Measurements from ENCODE around the gene LYRM2. TPM values are rescaled to one million over a fixed set of nuclear protein-coding genes. Genes with fewer than 3 reads are reported as not detected.
A peak's percentile ranks its signal among the peaks of the same experiment; 100 is the strongest.

The LYRM2 gene
- total and polyA plus RNA-seq, 2 experiments from 2014 or later: 14.1 to 59.5 TPM

GRCh38 chr6:89583559-89583958, 55.0 kb downstream of the LYRM2 start:
- DNase-seq (ENCODE audit: low read depth in 1 of 2, low spot score in 1 of 2): no peak
- no peaks in the 10 kb centered on the region for H3K9me3 ChIP-seq (ENCODE audit: low read depth)
- no peaks in the 10 kb centered on the region for H3K36me3 ChIP-seq
- TF ChIP-seq CTCF (IDR thresholded peaks at IDR 0.05; ENCODE audit: low read depth, low read length): no peak
- H3K4me3 ChIP-seq: no peak overlapping the region
- no peak overlapping the region for H3K27ac ChIP-seq
- H3K4me1 ChIP-seq (ENCODE audit: low read depth): peaks cover 5% of the 10 kb centered on the region
- H3K27me3 ChIP-seq: no peaks in the 10 kb centered on the region

GRCh38 chr6:89582669-89583325, 55.8 kb downstream of the LYRM2 start:
- H3K27ac ChIP-seq: no peak overlapping the region
- no peaks in the 10 kb centered on the region for H3K27me3 ChIP-seq

GRCh38 chr6:89581689-89582088, 56.9 kb downstream of the LYRM2 start:
- no peak for TF ChIP-seq CTCF (IDR thresholded peaks at IDR 0.05; ENCODE audit: low read depth, low read length)
- no peaks in the 10 kb centered on the region for H3K36me3 ChIP-seq
- no peaks in the 10 kb centered on the region for H3K27me3 ChIP-seq

More at GRCh38 chr6:89582669-89583325, 55.8 kb downstream of the LYRM2 start:
- H3K4me3 ChIP-seq: no peak overlapping the region
- no peaks in the 10 kb centered on the region for H3K9me3 ChIP-seq (ENCODE audit: low read depth)
- no peak for TF ChIP-seq CTCF (IDR thresholded peaks at IDR 0.05; ENCODE audit: low read depth, low read length)
- no peak for DNase-seq (ENCODE audit: low read depth in 1 of 2, low spot score in 1 of 2)
- no peaks in the 10 kb centered on the region for H3K36me3 ChIP-seq
- H3K4me1 ChIP-seq (ENCODE audit: low read depth): peaks cover 5% of the 10 kb centered on the region

GRCh38 chr6:89580997-89581666, 57.4 kb downstream of the LYRM2 start:
- no peaks in the 10 kb centered on the region for H3K9me3 ChIP-seq (ENCODE audit: low read depth)
- no peak overlapping the region for H3K4me3 ChIP-seq
- no peak overlapping the region for H3K27ac ChIP-seq
- no peaks in the 10 kb centered on the region for H3K36me3 ChIP-seq
- no peak for DNase-seq (ENCODE audit: low read depth in 1 of 2, low spot score in 1 of 2)
- H3K27me3 ChIP-seq: no peaks in the 10 kb centered on the region
- TF ChIP-seq CTCF (IDR thresholded peaks at IDR 0.05; ENCODE audit: low read depth, low read length): no peak
- H3K4me1 ChIP-seq (ENCODE audit: low read depth): peaks cover 5% of the 10 kb centered on the region

More at GRCh38 chr6:89581689-89582088, 56.9 kb downstream of the LYRM2 start:
- H3K9me3 ChIP-seq (ENCODE audit: low read depth): no peaks in the 10 kb centered on the region
- peaks cover 5% of the 10 kb centered on the region for H3K4me1 ChIP-seq (ENCODE audit: low read depth)
- H3K4me3 ChIP-seq: no peak overlapping the region
- H3K27ac ChIP-seq: no peak overlapping the region
- DNase-seq (ENCODE audit: low read depth in 1 of 2, low spot score in 1 of 2): no peak

GRCh38 chr6:89575562-89575960, 63.0 kb downstream of the LYRM2 start:
- Histone ChIP-seq H3K36me3 (no peaks in the 10 kb centered on the region), H3K27me3 (no peaks in the 10 kb centered on the region), H3K27ac (no peak overlapping the region), H3K4me1 (ENCODE audit: low read depth) (no peaks in the 10 kb centered on the region), H3K9me3 (ENCODE audit: low read depth) (no peaks in the 10 kb centered on the region), H3K4me3 (no peak overlapping the region)
- peak in 1 of 2 donors; percentile 2 for DNase-seq (ENCODE audit: low read depth in 1 of 2, low spot score in 1 of 2)
- no peak for TF ChIP-seq CTCF (IDR thresholded peaks at IDR 0.05; ENCODE audit: low read depth, low read length)

Measured in cardiac muscle cell (in vitro differentiated cells and primary cell).